H1 (cell line): ENCODE results near the gene KTN1.

ENCODE experiments used
- CTCF ChIP-seq, 3 experiments: IDR thresholded peaks; 1 replicate in 2 of 3; 2 replicates in 1 of 3; pipeline versions ENCODE4 v1.5.1 to v1.6.1; 2011; ENCODE audit warnings: low read length in 3 of 3, mild to moderate bottlenecking in 3 of 3, inconsistent platforms in 2 of 3, low read depth in 1 of 3, moderate library complexity in 1 of 3; ENCODE audit not compliant: insufficient read depth in 1 of 3; ENCODE audit errors: control extremely low read depth in 1 of 3
- EP300 ChIP-seq, 2 experiments: IDR thresholded peaks; 1 replicate in 1 of 2; 2 replicates in 1 of 2; pipeline ENCODE4 v1.6.1; 2011 to 2012; ENCODE audit warnings: low read depth in 2 of 2, low read length in 2 of 2, mild to moderate bottlenecking in 2 of 2, borderline replicate concordance in 1 of 2, inconsistent platforms in 1 of 2, moderate library complexity in 1 of 2
- KDM1A ChIP-seq: fragments of 200-600, 300-600 bp; sonication (generic); IDR thresholded peaks from 2 replicates; pipeline ENCODE4 v1.7.1; 2016; ENCODE audit warnings: mild to moderate bottlenecking, low read length, borderline replicate concordance
- NRF1 ChIP-seq: IDR thresholded peaks from 2 replicates; pipeline ENCODE4 v1.6.1; 2011; ENCODE audit warnings: mild to moderate bottlenecking, low read depth, low read length, improper control_type of control experiment

GRCh38 chr14:55574988-55575387 is 5.0 kb upstream of the KTN1 start:
- TF ChIP-seq CTCF (IDR thresholded peaks at IDR 0.05; ENCODE audit: control extremely low read depth in 1 of 3, insufficient read depth in 1 of 3, low read depth in 1 of 3, low read length in 3 of 3) = no peak
- no peak for TF ChIP-seq NRF1
- TF ChIP-seq EP300 (IDR thresholded peaks at IDR 0.05; ENCODE audit: borderline replicate concordance in 1 of 2, low read depth in 2 of 2, low read length in 2 of 2) = no peak
- no peak for TF ChIP-seq KDM1A
